ENCODE data around the gene DNAH9.

DNAH9 gene, protein sequence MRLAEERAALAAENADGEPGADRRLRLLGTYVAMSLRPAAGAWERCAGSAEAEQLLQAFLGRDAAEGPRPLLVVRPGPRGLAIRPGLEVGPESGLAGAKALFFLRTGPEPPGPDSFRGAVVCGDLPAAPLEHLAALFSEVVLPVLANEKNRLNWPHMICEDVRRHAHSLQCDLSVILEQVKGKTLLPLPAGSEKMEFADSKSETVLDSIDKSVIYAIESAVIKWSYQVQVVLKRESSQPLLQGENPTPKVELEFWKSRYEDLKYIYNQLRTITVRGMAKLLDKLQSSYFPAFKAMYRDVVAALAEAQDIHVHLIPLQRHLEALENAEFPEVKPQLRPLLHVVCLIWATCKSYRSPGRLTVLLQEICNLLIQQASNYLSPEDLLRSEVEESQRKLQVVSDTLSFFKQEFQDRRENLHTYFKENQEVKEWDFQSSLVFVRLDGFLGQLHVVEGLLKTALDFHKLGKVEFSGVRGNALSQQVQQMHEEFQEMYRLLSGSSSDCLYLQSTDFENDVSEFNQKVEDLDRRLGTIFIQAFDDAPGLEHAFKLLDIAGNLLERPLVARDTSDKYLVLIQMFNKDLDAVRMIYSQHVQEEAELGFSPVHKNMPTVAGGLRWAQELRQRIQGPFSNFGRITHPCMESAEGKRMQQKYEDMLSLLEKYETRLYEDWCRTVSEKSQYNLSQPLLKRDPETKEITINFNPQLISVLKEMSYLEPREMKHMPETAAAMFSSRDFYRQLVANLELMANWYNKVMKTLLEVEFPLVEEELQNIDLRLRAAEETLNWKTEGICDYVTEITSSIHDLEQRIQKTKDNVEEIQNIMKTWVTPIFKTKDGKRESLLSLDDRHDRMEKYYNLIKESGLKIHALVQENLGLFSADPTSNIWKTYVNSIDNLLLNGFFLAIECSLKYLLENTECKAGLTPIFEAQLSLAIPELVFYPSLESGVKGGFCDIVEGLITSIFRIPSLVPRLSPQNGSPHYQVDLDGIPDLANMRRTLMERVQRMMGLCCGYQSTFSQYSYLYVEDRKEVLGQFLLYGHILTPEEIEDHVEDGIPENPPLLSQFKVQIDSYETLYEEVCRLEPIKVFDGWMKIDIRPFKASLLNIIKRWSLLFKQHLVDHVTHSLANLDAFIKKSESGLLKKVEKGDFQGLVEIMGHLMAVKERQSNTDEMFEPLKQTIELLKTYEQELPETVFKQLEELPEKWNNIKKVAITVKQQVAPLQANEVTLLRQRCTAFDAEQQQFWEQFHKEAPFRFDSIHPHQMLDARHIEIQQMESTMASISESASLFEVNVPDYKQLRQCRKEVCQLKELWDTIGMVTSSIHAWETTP (N-terminal part only)

DNA sequence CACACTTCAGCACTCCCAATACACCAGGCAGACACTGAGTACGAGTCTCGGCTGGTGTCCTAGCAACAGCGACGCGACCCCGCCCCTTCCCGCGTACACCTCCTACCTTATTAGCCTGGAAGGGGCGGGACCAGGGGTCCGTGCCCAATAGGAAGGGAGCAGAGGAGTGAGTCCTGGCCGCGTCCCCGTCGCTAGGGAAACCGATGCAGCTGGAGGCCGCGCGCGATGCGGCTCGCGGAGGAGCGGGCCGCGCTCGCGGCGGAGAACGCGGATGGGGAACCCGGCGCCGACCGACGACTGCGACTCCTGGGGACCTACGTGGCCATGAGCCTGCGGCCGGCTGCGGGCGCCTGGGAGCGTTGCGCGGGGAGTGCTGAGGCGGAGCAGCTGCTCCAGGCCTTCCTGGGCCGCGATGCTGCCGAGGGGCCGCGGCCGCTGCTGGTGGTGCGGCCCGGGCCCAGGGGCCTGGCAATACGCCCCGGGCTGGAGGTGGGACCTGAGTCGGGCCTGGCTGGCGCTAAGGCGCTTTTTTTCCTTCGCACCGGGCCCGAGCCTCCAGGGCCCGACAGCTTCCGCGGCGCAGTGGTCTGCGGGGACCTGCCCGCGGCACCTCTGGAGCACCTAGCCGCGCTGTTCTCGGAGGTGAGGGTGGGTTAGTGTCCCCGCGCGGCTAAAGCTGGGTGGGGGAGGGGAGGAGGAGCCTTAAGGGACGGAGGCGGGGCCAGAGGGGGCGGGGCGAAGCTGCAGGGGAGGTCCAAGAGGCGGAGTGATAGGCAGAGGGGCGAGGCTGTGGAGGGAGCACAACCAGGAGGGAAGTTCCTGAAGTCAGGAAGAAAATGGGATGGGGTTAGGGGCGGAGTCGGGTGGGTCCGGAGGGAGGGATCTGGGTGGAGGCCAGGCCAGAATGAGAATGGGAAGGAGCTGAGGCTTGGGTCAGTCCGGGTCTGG is at the start of gene DNAH9:
TSS of gene DNAH9 (plus strand) at position 197 of the 948 bp plus-strand sequence. CDS start at position 226, 29 bp downstream.
- H3K27ac ChIP-seq (ENCODE audit: low read depth, low read length): no peak within 1 kb of the TSS
- no peaks in the 10 kb centered on the region for H3K27me3 ChIP-seq (ENCODE audit: control insufficient read depth, low read length)
- no peaks in the 10 kb centered on the region for H3K9me2 ChIP-seq (replicated peaks; ENCODE audit: control insufficient read depth, low read length)
- H3K9me3 ChIP-seq (ENCODE audit: control insufficient read depth, insufficient read depth, low read length): no peaks in the 10 kb centered on the region
- no peaks in the 10 kb centered on the region for H3F3A ChIP-seq (ENCODE audit: control insufficient read depth, insufficient read depth)
- H4K20me1 ChIP-seq (ENCODE audit: control insufficient read depth, insufficient read depth, low read depth, low read length): no peaks in the 10 kb centered on the region
- TF ChIP-seq, protein P1, sequence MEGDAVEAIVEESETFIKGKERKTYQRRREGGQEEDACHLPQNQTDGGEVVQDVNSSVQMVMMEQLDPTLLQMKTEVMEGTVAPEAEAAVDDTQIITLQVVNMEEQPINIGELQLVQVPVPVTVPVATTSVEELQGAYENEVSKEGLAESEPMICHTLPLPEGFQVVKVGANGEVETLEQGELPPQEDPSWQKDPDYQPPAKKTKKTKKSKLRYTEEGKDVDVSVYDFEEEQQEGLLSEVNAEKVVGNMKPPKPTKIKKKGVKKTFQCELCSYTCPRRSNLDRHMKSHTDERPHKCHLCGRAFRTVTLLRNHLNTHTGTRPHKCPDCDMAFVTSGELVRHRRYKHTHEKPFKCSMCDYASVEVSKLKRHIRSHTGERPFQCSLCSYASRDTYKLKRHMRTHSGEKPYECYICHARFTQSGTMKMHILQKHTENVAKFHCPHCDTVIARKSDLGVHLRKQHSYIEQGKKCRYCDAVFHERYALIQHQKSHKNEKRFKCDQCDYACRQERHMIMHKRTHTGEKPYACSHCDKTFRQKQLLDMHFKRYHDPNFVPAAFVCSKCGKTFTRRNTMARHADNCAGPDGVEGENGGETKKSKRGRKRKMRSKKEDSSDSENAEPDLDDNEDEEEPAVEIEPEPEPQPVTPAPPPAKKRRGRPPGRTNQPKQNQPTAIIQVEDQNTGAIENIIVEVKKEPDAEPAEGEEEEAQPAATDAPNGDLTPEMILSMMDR (IDR thresholded peaks at IDR 0.05; ENCODE audit: low read depth, low read length, poor library complexity, severe bottlenecking): no peak
- TF ChIP-seq EZH2phosphoT487 (IDR thresholded peaks at IDR 0.05; ENCODE audit: borderline replicate concordance, low read length): no peak
- no peak within 1 kb of the TSS for H3K4me2 ChIP-seq (ENCODE audit: low read length)
- no peaks in the 10 kb centered on the region for H3K4me1 ChIP-seq (ENCODE audit: control insufficient read depth, low read length)
- H3K79me2 ChIP-seq (ENCODE audit: control insufficient read depth, low read length): no peaks in the 10 kb centered on the region
- no peaks in the 10 kb centered on the region for H3K36me3 ChIP-seq (ENCODE audit: control insufficient read depth, low read length)
- H3K4me3 ChIP-seq (ENCODE audit: low read length): no peak within 1 kb of the TSS

DNA sequence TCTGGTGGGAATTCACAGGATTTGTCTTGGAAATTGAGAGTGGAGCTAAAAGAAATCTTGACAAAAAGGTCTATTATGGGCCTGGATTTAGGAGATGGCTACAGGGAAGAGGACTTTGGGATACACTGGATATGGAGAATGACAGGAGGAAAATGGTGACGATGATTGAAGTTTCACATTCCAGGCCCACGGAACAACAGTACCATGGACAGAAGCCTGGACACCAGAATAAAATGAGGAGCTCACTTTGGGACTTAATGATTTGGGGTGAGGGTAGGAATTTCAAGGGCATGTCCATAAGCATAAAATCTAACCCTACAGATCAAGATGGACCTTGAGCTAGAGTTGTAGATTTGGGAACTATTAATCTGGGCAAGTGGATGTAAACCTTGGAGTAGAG is 47.8 kb upstream of the DNAH9 start:
- no peak overlapping the region for H3K4me2 ChIP-seq (ENCODE audit: low read length)
- H3K9me3 ChIP-seq (ENCODE audit: control insufficient read depth, insufficient read depth, low read length): no peaks in the 10 kb centered on the region
- TF ChIP-seq, protein P1 (IDR thresholded peaks at IDR 0.05; ENCODE audit: low read depth, low read length, poor library complexity, severe bottlenecking): no peak
- no peak for TF ChIP-seq EZH2phosphoT487 (IDR thresholded peaks at IDR 0.05; ENCODE audit: borderline replicate concordance, low read length)
- no peaks in the 10 kb centered on the region for H3F3A ChIP-seq (ENCODE audit: control insufficient read depth, insufficient read depth)
- H3K79me2 ChIP-seq (ENCODE audit: control insufficient read depth, low read length): no peaks in the 10 kb centered on the region
- no peaks in the 10 kb centered on the region for H3K27me3 ChIP-seq (ENCODE audit: control insufficient read depth, low read length)
- H3K9me2 ChIP-seq (replicated peaks; ENCODE audit: control insufficient read depth, low read length): no peaks in the 10 kb centered on the region
- H3K36me3 ChIP-seq (ENCODE audit: control insufficient read depth, low read length): no peaks in the 10 kb centered on the region
- no peaks in the 10 kb centered on the region for H3K4me1 ChIP-seq (ENCODE audit: control insufficient read depth, low read length)
- H4K20me1 ChIP-seq (ENCODE audit: control insufficient read depth, insufficient read depth, low read depth, low read length): no peaks in the 10 kb centered on the region
- H3K27ac ChIP-seq (ENCODE audit: low read depth, low read length): no peak overlapping the region
- H3K4me3 ChIP-seq (ENCODE audit: low read length): no peak overlapping the region

DNA sequence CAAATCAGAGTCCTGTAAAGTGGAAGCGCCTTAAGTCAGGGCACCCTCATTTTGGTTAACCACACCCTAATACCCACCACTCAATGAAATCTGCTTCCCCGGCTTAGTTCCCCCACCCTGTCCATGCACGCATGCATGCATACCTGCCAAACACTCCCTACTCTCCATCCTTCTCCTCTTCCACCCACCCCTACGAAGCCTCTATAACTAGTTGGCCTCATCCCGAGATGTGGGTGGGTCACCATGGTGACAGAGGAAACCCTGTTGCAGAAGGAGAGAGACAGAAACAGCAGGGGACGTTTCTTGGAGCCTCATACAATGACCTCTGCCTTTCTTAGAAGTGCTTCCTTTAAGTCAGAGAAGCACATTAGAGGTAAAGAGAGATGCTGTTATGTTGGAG is 46.8 kb upstream of the DNAH9 start:
- Histone ChIP-seq H3K9me2 (replicated peaks; ENCODE audit: control insufficient read depth, low read length) (no peaks in the 10 kb centered on the region), H3F3A (ENCODE audit: control insufficient read depth, insufficient read depth) (no peaks in the 10 kb centered on the region), H3K4me3 (ENCODE audit: low read length) (no peak overlapping the region), H3K4me1 (ENCODE audit: control insufficient read depth, low read length) (no peaks in the 10 kb centered on the region), H3K79me2 (ENCODE audit: control insufficient read depth, low read length) (no peaks in the 10 kb centered on the region), H3K27ac (ENCODE audit: low read depth, low read length) (no peak overlapping the region), H3K27me3 (ENCODE audit: control insufficient read depth, low read length) (no peaks in the 10 kb centered on the region), H3K36me3 (ENCODE audit: control insufficient read depth, low read length) (no peaks in the 10 kb centered on the region), H3K9me3 (ENCODE audit: control insufficient read depth, insufficient read depth, low read length) (no peaks in the 10 kb centered on the region), H3K4me2 (ENCODE audit: low read length) (no peak overlapping the region), H4K20me1 (ENCODE audit: control insufficient read depth, insufficient read depth, low read depth, low read length) (no peaks in the 10 kb centered on the region)
- TF ChIP-seq EZH2phosphoT487 (IDR thresholded peaks at IDR 0.05; ENCODE audit: borderline replicate concordance, low read length): no peak
- TF ChIP-seq, protein P1 (IDR thresholded peaks at IDR 0.05; ENCODE audit: low read depth, low read length, poor library complexity, severe bottlenecking): no peak

Data from DOHH2 (cell line).